ENCODE measurements around the gene USP25.

DNA sequence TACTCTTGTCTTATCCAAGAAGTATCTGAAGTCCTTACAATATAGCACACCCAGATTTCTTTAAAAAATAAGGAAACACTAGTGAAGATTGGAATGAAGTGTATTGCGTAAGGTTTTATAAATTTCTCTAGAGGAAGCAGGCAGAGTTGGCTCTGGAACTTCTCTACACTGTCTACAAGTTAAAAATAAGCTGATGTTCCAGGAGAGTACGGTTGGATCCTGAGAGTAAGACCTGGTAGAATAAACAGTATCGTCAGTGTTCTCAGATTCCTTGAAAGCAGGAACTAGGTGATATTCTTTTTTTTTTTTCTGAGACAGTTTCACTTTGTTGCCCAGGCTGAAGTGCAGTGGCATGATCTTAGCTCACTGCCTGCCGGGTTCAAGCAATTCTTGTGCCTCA, 107.9 kb downstream of the USP25 start:
- TF ChIP-seq, protein P1, sequence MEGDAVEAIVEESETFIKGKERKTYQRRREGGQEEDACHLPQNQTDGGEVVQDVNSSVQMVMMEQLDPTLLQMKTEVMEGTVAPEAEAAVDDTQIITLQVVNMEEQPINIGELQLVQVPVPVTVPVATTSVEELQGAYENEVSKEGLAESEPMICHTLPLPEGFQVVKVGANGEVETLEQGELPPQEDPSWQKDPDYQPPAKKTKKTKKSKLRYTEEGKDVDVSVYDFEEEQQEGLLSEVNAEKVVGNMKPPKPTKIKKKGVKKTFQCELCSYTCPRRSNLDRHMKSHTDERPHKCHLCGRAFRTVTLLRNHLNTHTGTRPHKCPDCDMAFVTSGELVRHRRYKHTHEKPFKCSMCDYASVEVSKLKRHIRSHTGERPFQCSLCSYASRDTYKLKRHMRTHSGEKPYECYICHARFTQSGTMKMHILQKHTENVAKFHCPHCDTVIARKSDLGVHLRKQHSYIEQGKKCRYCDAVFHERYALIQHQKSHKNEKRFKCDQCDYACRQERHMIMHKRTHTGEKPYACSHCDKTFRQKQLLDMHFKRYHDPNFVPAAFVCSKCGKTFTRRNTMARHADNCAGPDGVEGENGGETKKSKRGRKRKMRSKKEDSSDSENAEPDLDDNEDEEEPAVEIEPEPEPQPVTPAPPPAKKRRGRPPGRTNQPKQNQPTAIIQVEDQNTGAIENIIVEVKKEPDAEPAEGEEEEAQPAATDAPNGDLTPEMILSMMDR (IDR thresholded peaks at IDR 0.05): no peak
- TF ChIP-seq POLR2A (IDR thresholded peaks at IDR 0.05) (no peak), POLR2AphosphoS5 (IDR thresholded peaks at IDR 0.05) (no peak)

Measured in breast epithelium (tissue), 3 donors.